HG02870 (cell line): ENCODE measurements around the gene SLC35D1.
"Not testable (repeated sequence)": the region's sequence is repeated elsewhere in the genome, so short reads cannot be mapped to it uniquely, and the experiment has no call there.

ENCODE experiments used
- ATAC-seq: cut with Tn5 transposase; IDR thresholded peaks from one replicate; pipeline ENCODE4 v1.9.1; 2021; ENCODE audit warnings: mild to moderate bottlenecking, moderate library complexity; ENCODE audit not compliant: unreplicated experiment

Gene SLC35D1

DNA sequence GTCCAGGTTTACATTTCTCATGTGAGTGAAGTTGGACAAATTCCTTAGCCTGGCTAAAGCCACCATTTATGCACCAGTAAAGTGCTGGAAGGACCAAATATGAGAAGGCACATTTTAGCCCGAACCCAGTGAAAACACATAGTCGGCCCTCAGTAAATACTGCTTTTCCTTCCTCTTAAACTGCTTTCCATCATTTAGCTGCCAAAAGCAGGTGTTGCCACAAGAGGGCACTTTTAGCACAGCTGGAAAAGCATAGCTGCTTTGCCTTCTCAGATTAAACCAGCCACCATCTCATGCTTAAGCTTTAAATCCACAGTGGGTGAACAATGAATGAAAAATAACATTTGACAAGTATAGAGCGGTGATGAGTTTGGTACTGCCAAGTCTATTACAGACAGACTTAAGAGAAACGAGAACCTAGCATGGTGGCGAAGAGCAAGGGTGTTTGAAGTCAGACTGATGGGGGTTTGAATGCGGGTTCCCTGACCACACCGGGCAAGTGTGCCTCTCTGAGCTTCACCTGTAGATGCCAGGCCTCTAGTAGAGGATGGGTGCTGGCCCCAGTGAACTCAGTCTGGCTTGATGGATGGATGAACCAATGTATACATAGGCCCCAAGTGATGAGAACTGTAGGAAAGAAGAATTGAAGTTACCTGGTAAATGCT, 57.8 kb downstream of the SLC35D1 start:
- peak; percentile 58 for ATAC-seq

DNA sequence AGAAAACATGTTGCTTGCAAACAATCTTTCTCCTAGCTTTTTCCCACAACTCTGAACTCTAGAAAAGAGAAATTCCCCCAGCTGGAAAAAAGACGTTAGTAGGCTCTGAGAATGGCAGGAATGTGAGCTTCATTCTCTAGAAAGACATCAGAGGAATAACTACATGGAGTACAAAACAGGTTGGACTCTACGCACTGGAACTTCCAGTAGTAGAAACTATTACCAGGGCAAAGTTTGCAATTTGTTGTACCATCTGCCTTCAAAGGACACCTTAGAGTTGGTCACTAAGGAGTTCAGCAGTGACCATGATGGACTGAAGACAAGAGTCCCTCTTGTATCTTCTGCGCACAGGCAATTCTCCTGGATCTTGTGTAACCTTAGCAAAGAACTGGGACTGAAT, 60.9 kb downstream of the SLC35D1 start:
- ATAC-seq, result no peak

DNA sequence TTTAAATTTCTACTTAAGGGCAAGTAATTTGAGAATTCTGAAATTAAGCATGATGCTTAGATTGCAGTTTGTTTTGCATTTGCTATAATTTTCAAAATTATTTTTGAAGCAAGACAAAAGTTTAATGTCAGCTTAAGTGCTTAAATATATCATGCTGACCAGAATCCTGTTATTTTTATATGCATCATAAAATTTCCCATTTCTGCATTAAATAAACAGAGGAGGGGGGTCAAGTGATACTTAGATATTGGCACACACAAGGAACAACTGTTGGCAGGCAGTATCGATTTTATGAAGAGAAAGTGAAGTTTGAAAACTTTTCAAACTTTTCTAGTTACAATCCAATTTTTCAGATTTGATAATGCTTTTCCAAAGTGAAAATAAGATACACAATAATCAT, 68.1 kb downstream of the SLC35D1 start:
- no peak for ATAC-seq

DNA sequence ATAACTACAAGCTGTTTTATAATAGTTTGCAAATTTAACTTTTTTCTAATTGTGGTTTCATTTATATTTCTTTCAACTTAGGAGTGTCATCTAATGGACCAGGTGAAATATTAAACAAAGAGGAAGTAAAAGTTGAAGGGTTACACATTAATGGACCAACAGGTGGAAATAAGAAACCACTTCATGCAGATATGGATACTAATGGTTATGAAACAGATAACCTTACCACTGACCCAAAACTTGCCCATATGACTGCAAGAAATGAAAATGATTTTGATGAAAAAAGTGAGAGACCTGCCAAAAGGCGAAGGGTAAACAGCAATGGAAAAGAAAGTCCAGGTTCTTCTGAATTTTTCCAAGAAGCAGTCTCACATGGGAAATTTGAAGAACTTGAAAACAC, 69.5 kb downstream of the SLC35D1 start:
- ATAC-seq, result peak; percentile 91

DNA sequence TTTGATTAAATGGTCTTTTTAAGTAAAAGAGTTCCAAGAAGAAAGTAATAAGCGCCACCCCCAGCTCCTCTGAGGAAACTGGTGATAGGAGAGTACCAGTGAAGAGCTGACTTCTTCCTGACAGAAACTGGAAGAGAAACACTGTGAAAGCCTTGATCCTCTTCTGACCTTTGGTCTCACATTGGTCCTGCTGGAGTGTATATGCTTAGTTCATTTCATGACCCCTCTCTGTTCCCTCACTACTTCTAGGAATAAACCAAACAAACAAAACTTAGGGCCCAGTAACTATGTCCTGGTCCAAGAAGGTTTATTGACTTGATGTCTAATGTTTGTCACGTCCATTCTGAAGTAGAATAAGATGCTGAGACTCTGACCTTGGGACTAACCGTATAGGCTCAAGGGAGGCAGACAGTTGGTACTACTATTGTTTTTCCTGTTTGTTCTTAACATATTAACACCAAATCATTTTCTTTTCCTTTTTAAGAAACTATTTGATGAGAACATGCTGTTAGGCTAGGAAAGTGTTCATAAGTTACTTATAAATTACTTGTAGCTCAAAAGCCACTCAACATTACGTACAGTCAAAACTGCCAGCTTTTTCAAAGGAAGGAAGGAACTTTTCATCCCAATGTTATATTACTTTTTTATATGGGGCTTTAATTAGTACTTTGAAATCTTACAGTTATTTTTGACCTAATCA, 71.2 kb downstream of the SLC35D1 start:
- ATAC-seq, result peak; percentile 40

DNA sequence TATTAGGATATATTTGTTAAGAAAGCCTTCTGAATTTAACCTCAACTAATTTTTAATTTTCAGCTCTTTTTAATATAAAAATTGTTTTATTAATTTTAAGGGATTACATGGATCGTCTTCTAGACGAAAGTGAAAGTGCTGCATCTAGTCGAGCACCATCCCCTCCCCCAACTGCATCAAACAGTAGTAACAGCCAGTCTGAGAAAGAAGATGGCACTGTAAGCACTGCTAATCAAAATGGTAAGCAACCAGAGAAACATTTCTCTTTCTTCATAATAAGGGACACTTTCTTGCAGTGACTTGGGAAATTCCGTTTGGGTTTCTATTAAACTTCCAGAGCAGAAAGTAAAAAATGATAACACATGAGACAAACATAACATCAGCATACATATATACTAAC, 72.3 kb downstream of the SLC35D1 start:
- no peak for ATAC-seq

DNA sequence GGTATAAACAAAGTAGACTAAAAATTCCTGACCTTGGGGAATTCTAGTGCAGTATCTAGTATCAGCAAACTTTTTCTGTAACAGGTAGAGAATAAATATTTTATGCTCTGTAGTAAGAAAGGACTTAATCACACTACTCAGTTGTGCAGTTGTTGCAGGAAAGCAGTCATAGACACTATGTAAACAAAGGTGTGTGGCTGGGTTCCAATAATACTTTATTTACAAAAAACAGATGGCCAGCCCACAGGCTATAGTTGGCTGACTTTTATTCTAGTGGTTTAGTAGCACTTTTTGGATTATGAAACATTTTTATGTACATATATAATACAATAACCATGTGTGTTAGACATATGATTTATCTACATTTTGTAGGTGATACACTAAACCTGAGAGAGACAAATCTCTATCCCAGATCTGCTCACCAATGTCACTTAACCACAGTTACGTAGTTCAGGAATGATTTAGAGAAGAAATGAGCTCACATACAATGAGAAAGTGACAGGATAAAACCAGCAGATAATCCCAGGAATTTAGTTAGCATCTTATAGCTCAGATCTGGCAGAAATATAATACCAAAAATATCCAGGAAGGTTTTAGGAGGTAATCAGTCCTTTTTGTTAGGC, 73.1 kb downstream of the SLC35D1 start:
- no peak for ATAC-seq

DNA sequence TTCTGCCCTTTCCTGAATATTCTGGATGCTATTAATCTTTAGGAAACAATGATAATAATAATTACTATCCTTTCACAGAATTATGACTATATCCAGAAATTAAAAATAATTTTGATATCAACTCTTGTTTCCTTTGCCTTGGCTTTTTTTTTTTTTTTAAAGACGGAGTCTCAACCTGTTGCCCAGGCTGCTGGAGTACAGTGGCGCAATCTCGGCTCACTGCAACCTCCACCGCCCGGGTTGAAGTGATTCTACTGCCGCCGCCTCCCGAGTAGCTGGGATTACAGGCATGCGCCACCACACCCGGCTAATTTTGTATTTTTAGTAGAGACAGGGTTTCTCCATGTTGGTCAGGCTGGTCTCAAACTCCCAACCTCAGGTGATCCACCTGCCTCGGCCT, 74.3 kb downstream of the SLC35D1 start:
- not testable (repeated sequence) for ATAC-seq

DNA sequence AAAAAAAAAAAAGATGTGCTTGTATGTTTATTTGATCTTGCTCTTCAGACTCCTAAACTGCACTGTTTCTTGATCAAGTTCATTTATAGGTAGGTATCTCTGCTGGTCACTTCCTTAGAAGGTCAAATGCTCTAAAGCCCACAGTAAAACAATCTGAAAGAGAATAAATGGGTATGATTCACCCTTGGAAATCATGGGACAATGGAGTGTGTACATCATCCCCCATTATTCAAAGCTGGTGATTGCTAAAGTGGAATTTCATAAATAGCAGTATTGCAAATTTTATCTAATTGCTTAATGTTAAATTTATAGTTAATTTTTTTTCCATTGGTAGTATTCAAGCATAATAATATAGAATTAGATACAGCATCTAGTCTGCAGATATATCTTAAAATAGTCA, 75.7 kb downstream of the SLC35D1 start:
- no peak for ATAC-seq

DNA sequence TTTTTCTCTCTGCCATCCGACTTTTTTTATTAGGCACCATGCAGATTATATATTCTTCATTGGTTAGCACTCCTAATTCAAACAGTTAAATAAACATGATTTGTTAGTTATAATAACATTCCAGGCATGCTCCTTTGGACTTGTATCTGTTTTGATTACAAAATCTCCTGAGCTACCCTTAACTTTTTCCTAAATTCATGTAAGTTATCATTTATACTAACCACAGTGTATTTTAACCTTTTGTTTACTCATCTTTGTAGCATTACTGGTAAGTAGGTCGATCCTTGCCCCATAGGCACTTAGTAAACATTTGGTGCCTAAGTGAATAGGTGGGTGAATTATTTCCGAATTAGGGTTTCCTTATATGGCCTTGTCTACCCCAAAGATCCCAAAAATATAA, 85.4 kb downstream of the SLC35D1 start:
- no peak for ATAC-seq

DNA sequence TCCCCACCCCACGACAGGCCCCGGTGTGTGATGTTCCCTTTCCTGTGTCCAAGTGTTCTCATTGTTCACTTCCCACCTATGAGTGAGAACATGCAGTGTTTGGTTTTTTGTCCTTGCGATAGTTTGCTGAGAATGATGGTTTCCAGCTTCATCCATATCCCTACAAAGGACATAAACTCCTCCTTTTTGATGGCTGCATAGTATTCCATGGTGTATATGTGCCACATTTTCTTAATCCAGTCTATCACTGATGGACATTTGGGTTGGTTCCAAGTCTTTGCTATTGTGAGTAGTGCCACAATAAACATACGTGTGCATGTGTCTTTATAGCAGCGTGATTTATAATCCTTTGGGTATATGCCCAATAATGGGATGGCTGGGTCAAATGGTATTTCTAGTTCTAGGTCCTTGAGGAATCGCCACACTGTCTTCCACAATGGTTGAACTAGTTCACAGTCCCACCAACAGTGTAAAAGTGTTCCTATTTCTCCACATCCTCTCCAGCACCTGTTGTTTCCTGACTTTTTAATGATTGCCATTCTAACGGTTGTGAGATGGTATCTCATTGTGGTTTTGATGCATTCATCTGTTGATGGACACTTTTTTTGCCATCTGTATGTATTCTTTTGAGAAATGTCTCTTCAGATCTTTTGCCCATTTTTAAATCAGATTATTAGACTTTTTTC, 87.6 kb downstream of the SLC35D1 start:
- not testable (repeated sequence) for ATAC-seq

DNA sequence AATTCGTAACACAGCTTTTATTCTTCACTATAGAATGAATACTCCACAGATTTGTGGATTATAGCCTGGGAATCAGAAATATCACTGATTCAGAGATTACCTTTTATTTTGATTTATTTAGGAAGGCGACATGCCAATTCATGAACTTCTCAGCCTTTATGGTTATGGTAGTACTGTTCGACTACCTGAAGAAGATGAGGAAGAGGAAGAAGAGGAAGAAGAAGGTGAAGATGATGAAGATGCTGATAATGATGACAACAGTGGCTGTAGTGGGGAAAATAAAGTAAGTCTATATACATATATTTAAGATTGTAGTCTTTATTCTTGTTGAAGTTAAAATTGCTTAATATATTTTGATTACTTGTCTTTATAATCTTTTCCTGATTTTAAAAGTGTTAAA, 96.0 kb downstream of the SLC35D1 start:
- no peak for ATAC-seq

DNA sequence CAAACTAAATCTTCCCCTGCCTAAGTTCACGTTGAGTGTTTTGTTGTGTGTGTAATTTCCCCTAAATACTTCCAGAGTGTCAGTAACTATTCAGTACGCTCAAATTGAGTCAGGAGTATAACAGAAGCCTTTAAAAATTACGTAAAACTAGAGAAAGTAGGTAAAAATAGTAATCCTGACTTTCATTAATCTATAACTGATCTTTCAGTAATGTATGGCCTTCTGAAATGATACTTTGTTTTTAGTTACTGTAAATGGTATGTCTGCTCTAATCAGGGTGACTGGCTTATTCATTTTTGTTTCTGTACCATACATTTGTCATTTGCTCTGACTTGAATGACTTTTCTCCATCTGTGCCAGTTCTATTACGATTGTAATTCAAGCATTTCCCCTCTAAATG, 99.7 kb downstream of the SLC35D1 start:
- peak; percentile 79 for ATAC-seq

DNA sequence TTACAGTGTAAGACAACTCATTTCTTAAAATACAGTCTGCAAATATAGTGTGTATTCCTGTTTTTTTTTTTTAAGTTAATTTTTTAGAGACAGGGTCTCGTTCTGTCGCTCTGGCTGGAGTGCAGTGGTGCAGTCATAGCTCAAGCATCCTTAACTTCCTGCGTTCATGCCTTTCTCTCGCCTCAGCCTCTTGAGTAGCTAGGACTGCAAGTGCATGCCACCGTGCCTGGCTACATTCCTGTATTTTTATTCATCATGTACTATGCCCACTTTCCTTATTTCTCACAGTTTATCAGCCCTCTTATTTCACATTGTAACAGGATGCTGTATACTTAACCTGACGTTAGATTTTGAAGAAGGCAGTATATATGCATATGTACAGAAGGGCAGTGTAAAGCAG, 102.4 kb downstream of the SLC35D1 start:
- no peak for ATAC-seq
